GM23248 (cell line): Measurements from ENCODE around the gene CWC27. TPM values are rescaled to one million over a fixed set of nuclear protein-coding genes. Genes with fewer than 3 reads are reported as not detected.
A peak's percentile ranks its signal among the peaks of the same experiment; 100 is the strongest.

Experiments
- DNase-seq: peaks from one replicate; pipeline ENCODE4 v3.0.0-alpha.2; 2015
- H2AFZ ChIP-seq: fragments of 200-600 bp; sonication (generic); 2 replicates; pipeline ENCODE4 v1.6.1; 2016; ENCODE audit warnings: antibody characterized with exemption
- H3F3A ChIP-seq: fragments of 200-600 bp; sonication (generic); 2 replicates; pipeline ENCODE4 v1.6.1; 2016; ENCODE audit warnings: mild to moderate bottlenecking, antibody characterized with exemption, mixed run types; ENCODE audit not compliant: insufficient read depth
- H3K27ac ChIP-seq: fragments of 200-600 bp; sonication (generic); 2 replicates; pipeline ENCODE4 v1.5.1; 2016; ENCODE audit warnings: mild to moderate bottlenecking
- H3K27me3 ChIP-seq: fragments of 200-600 bp; sonication (generic); replicated peaks from 2 replicates; pipeline ENCODE4 v1.6.1; 2016; ENCODE audit warnings: mild to moderate bottlenecking; ENCODE audit not compliant: insufficient read depth
- H3K36me3 ChIP-seq: fragments of 200-600 bp; sonication (generic); 2 replicates; pipeline ENCODE4 v1.6.1; 2016; ENCODE audit warnings: low read depth, mild to moderate bottlenecking
- H3K4me1 ChIP-seq: fragments of 200-600 bp; sonication (generic); 2 replicates; pipeline ENCODE4 v1.6.1; 2016; ENCODE audit warnings: mild to moderate bottlenecking; ENCODE audit not compliant: insufficient read depth
- H3K4me2 ChIP-seq: fragments of 200-600 bp; sonication (generic); one replicate; pipeline ENCODE4 v1.6.1; 2016; ENCODE audit warnings: mild to moderate bottlenecking; ENCODE audit not compliant: unreplicated experiment
- H3K4me3 ChIP-seq: fragments of 200-600 bp; sonication (generic); 2 replicates; pipeline ENCODE4 v1.5.1; 2016; ENCODE audit warnings: mild to moderate bottlenecking
- H3K79me2 ChIP-seq: fragments of 200-600 bp; sonication (generic); 2 replicates; pipeline ENCODE4 v1.6.1; 2016; ENCODE audit warnings: mild to moderate bottlenecking; ENCODE audit not compliant: insufficient read depth
- H3K9ac ChIP-seq: fragments of 200-600 bp; sonication (generic); 2 replicates; pipeline ENCODE4 v1.6.1; 2016; ENCODE audit warnings: mild to moderate bottlenecking
- H3K9me2 ChIP-seq: fragments of 200-600 bp; sonication (generic); 2 replicates; pipeline ENCODE4 v1.6.1; 2016; ENCODE audit warnings: mixed run types, mild to moderate bottlenecking, moderate library complexity; ENCODE audit not compliant: insufficient read depth
- H3K9me3 ChIP-seq: fragments of 200-600 bp; sonication (generic); one replicate; pipeline ENCODE4 v1.6.1; 2017; ENCODE audit warnings: low read depth
- H4K20me1 ChIP-seq: fragments of 200-600 bp; sonication (generic); 2 replicates; pipeline ENCODE4 v1.6.0; 2016; ENCODE audit not compliant: insufficient read depth
- EZH2 ChIP-seq: fragments of 200-600 bp; sonication (generic); IDR thresholded peaks from 2 replicates; pipeline ENCODE4 v1.6.1; 2018; ENCODE audit warnings: antibody characterized with exemption, mild to moderate bottlenecking; ENCODE audit not compliant: insufficient read depth, poor library complexity, severe bottlenecking
- EZH2phosphoT487 ChIP-seq: fragments of 200-600 bp; sonication (generic); IDR thresholded peaks from 2 replicates; pipeline ENCODE4 v1.6.1; 2018; ENCODE audit warnings: antibody characterized with exemption, moderate library complexity, mild to moderate bottlenecking, low read depth; ENCODE audit not compliant: insufficient read depth
- WGBS, 2 experiments: methylation state at CpG; one replicate each; pipeline ENCODE4 v1.1.6; 2015 to 2017; ENCODE audit warnings: low lambda C conversion rate in 2 of 2, low coverage in 1 of 2; ENCODE audit errors: missing lambda C conversion rate in 2 of 2; 5-methylcytosine and 5-hydroxymethylcytosine counted together
- in situ Hi-C: fragments of 300-500 bp; cut with MboI; formaldehyde crosslinking; loops from 2 replicates; pipeline ENCODE4 v1.15.0; 2020
- polyA plus RNA-seq: library from polyadenylated mRNA; unstranded; fragments of >200 nt; fragmentation: Nextera tagmentation; extraction: Ambion mirVana; gene quantifications from 2 replicates; pipeline ENCODE4 v1.2.1, GENCODE V29; 2016
- total RNA-seq: library from RNA; depleted of rRNA; stranded (reverse); fragments of >200 nt; shearing (Covaris generic); gene quantifications from 2 replicates; pipeline ENCODE4 v1.2.3, GENCODE V29; 2014

CWC27 gene
- total and polyA plus RNA-seq, 2 experiments from 2014 or later: 22.7 to 30.5 TPM

DNA sequence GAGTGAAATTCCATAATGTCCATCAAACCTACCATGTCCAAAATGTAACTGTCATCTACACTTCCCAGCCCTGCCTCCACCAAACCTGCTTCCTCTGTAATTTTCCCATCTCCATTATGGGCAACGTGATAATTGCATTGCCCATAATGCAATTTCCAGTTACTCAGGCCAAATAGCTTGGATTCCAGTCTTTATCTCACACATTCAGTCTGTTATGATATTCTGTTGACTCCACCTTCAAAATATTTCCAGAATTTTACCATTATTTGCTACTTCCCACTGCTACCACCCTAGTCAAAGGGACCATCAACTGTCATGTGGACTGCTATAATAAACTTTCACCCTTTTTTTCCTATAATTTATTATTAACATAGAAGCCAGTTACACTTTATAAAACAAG lies 256.0 kb downstream of the CWC27 start:
- H3F3A ChIP-seq: peaks cover 12% of the 10 kb centered on the region
- H3K9me2 ChIP-seq: no peaks in the 10 kb centered on the region
- no peak overlapping the region for H3K27ac ChIP-seq
- no peaks in the 10 kb centered on the region for H3K9me3 ChIP-seq
- no peak overlapping the region for H2AFZ ChIP-seq
- no peaks in the 10 kb centered on the region for H3K79me2 ChIP-seq
- no peaks in the 10 kb centered on the region for H4K20me1 ChIP-seq
- DNase-seq: no peak
- TF ChIP-seq EZH2phosphoT487: no peak
- no peak for TF ChIP-seq EZH2
- no peak overlapping the region for H3K4me3 ChIP-seq
- in situ Hi-C loops: no loop called here
- no peak overlapping the region for H3K9ac ChIP-seq
- WGBS, 2 experiments: 72 to 92% methylated on average over 1 of the region's 1 CpG
- H3K27me3 ChIP-seq: no peaks in the 10 kb centered on the region
- H3K4me2 ChIP-seq: no peak overlapping the region
- H3K4me1 ChIP-seq: peaks cover 30% of the 10 kb centered on the region
- H3K36me3 ChIP-seq: no peaks in the 10 kb centered on the region

- in situ Hi-C loops: no loop called here
- no peak overlapping the region for H2AFZ ChIP-seq
- 74 to 79% methylated on average over 3 of the region's 3 CpGs for WGBS, 2 experiments
These were observed 258.3 kb downstream of the CWC27 start for GRCh38 chr5:65026816-65027548.

DNA sequence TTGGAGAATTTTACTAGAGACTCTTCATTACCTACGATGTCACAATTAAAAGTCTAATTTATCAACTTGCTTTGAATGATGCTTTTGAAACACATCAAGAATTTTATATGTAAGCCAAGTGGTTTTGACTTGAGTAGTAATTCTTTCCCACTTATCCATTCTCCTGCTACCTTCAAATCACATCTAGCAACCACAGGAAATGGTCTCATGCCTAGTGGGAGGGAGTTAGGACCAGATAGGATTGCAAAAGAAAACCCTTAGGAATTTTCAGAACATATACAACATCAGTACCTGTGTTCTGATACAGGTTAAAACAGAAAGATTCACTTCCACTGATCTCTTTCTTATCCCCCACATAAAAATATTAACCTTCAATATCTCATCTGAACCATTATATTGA lies 260.4 kb downstream of the CWC27 start:
- no peak overlapping the region for H2AFZ ChIP-seq
- no peak overlapping the region for H3K9ac ChIP-seq
- H4K20me1 ChIP-seq: no peaks in the 10 kb centered on the region
- H3K4me3 ChIP-seq: no peak overlapping the region
- no peaks in the 10 kb centered on the region for H3K27me3 ChIP-seq
- 98 to 100% methylated on average over 1 of the region's 1 CpG for WGBS, 2 experiments
- peaks cover 23% of the 10 kb centered on the region for H3K4me1 ChIP-seq
- TF ChIP-seq EZH2phosphoT487 (no peak), EZH2 (no peak)
- no peak overlapping the region for H3K27ac ChIP-seq
- no peak for DNase-seq
- no peaks in the 10 kb centered on the region for H3K36me3 ChIP-seq
- H3K79me2 ChIP-seq: no peaks in the 10 kb centered on the region
- no peaks in the 10 kb centered on the region for H3K9me2 ChIP-seq
- H3K4me2 ChIP-seq: no peak overlapping the region
- no peaks in the 10 kb centered on the region for H3K9me3 ChIP-seq
- peaks cover 28% of the 10 kb centered on the region for H3F3A ChIP-seq
- in situ Hi-C loops: no loop called here

More at GRCh38 chr5:65026816-65027548, 258.3 kb downstream of the CWC27 start:
- Histone ChIP-seq H3K9me3 (no peaks in the 10 kb centered on the region), H3K4me2 (no peak overlapping the region), H3K4me3 (no peak overlapping the region), H3K9ac (no peak overlapping the region), H4K20me1 (no peaks in the 10 kb centered on the region), H3F3A (peaks cover 9% of the 10 kb centered on the region), H3K4me1 (peaks cover 18% of the 10 kb centered on the region), H3K36me3 (no peaks in the 10 kb centered on the region), H3K27ac (no peak overlapping the region), H3K79me2 (no peaks in the 10 kb centered on the region), H3K9me2 (no peaks in the 10 kb centered on the region), H3K27me3 (no peaks in the 10 kb centered on the region)
- no peak for DNase-seq
- TF ChIP-seq EZH2 (no peak), EZH2phosphoT487 (no peak)

- no peak overlapping the region for H3K4me2 ChIP-seq
- peaks cover 28% of the 10 kb centered on the region for H3K4me1 ChIP-seq
- H3K27ac ChIP-seq: no peak overlapping the region
- no peaks in the 10 kb centered on the region for H3K36me3 ChIP-seq
- no peak overlapping the region for H3K9ac ChIP-seq
- in situ Hi-C loops: no loop called here
- H3K27me3 ChIP-seq: no peaks in the 10 kb centered on the region
- H4K20me1 ChIP-seq: no peaks in the 10 kb centered on the region
- H3K9me3 ChIP-seq: no peaks in the 10 kb centered on the region
- no peak overlapping the region for H3K4me3 ChIP-seq
- H3K9me2 ChIP-seq: no peaks in the 10 kb centered on the region
- TF ChIP-seq EZH2 (no peak), EZH2phosphoT487 (no peak)
- H3F3A ChIP-seq: peaks cover 37% of the 10 kb centered on the region
- H2AFZ ChIP-seq: no peak overlapping the region
- H3K79me2 ChIP-seq: no peaks in the 10 kb centered on the region
- no peak for DNase-seq
These were observed 261.3 kb downstream of the CWC27 start for GRCh38 chr5:65030056-65030455.

DNA sequence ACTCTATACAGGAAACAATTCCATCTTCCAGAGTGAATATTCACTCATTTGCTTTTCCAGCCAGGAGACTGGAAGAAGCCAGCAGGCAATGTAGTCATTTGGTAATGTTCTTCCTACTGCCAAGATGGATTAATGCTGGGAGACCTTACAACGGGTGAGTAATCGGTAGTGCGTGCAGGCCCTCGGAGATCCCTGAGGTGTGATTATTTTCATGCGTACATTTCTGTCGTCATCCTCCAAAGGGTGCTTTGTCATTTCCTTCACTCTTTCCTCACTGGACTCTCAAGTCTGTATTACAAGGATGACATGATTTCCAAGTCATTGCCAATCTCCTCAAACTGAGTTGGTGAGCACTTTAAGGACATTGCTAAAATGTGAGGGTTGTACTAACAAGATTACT lies 263.5 kb downstream of the CWC27 start:
- TF ChIP-seq EZH2phosphoT487 (no peak), EZH2 (no peak)
- in situ Hi-C loops: no loop called here

More for the DNA sequence above, 263.5 kb downstream of the CWC27 start:
- Histone ChIP-seq H3K4me3 (no peak overlapping the region), H2AFZ (peak overlapping the region; percentile 21; the same call in 1 of the 2 replicates), H3K4me1 (peaks cover 44% of the 10 kb centered on the region), H3K27ac (peak overlapping the region; percentile 98), H3K9me3 (no peaks in the 10 kb centered on the region), H3K4me2 (peak overlapping the region; percentile 25), H4K20me1 (no peaks in the 10 kb centered on the region), H3K9me2 (no peaks in the 10 kb centered on the region), H3K9ac (peak overlapping the region; percentile 71), H3K36me3 (no peaks in the 10 kb centered on the region), H3F3A (peaks cover 53% of the 10 kb centered on the region), H3K79me2 (no peaks in the 10 kb centered on the region), H3K27me3 (no peaks in the 10 kb centered on the region)
- 1 to 2% methylated on average over 6 of the region's 6 CpGs for WGBS, 2 experiments
- DNase-seq: peak; percentile 99
